A549 (cell line): ENCODE measurements around the gene YIPF1. TPM values are rescaled to one million over a fixed set of nuclear protein-coding genes. Genes with fewer than 3 reads are reported as not detected.

Experiments
- ATAC-seq, 2 experiments: fragments of 200-7000 bp in 1 of 2; fragments of >200 bp in 1 of 2; cut with Nextera tagmentation in 1 of 2; cut with Tn5 transposase in 1 of 2; 3 replicates each; pipeline versions ENCODE4 v1.8.0 to v1.9.1; 2018 to 2020; ENCODE audit warnings: mild to moderate bottlenecking in 1 of 2, moderate library complexity in 1 of 2
- CTCF ChIA-PET: fragments of 300-600 bp; sonication (Branson Sonifier 250); formaldehyde crosslinking; extraction: SDS; loops from one replicate; lab custom pipeline; 2021; ENCODE audit warnings: antibody characterized with exemption, inconsistent platforms; lab: Yijun Ruan, JAX
- POLR2A ChIA-PET: fragments of 350-600 bp; formaldehyde crosslinking; extraction: SDS; loops from one replicate; lab custom pipeline; 2021; ENCODE audit warnings: antibody characterized with exemption, inconsistent platforms; lab: Yijun Ruan, JAX
- DNase-seq, 2 experiments: peaks; one replicate each; pipeline versions ENCODE4 v3.0.0 to v3.0.0-alpha.2; 2011 to 2016; ENCODE audit warnings: low read depth in 1 of 2, low spot score in 1 of 2
- FAIRE-seq: peaks from 2 replicates; lab custom pipeline; 2011; peaks lifted over from hg19 to GRCh38; lab: Jason Lieb, UNC
- H3K27ac ChIP-seq, 2 experiments: fragments of >200 bp; sonication (Bioruptor Twin); formaldehyde crosslinking; 3 replicates each; pipeline ENCODE4 v1.5.1; 2016 to 2017
- H3K4me1 ChIP-seq: fragments of >200 bp; sonication (Bioruptor Twin); formaldehyde crosslinking; 3 replicates; pipeline ENCODE4 v1.6.1; 2016
- H3K4me2 ChIP-seq: fragments of >200 bp; sonication (Bioruptor Twin); formaldehyde crosslinking; 3 replicates; pipeline ENCODE4 v1.6.1; 2016
- H3K4me3 ChIP-seq: fragments of >200 bp; sonication (Bioruptor Twin); formaldehyde crosslinking; 3 replicates; pipeline ENCODE4 v1.5.1; 2016
- H3K9me3 ChIP-seq: fragments of >200 bp; sonication (Bioruptor Twin); formaldehyde crosslinking; 3 replicates; pipeline ENCODE4 v1.6.1; 2016
- BHLHE40 ChIP-seq: IDR thresholded peaks from 2 replicates; pipeline ENCODE4 v1.6.1; 2012; ENCODE audit warnings: low read depth, low read length, inconsistent platforms
- CBX2 ChIP-seq: fragments of 200-600 bp; sonication (generic); IDR thresholded peaks from 2 replicates; pipeline ENCODE4 v1.6.1; 2016; ENCODE audit warnings: low read depth, mild to moderate bottlenecking, borderline replicate concordance
- CBX8 ChIP-seq: fragments of 200-600 bp; sonication (generic); IDR thresholded peaks from 2 replicates; pipeline ENCODE4 v1.6.1; 2016
- CEBPB ChIP-seq, 2 experiments: fragments of >200 bp in 1 of 2; sonication (Bioruptor Twin) in 1 of 2; formaldehyde crosslinking in 1 of 2; IDR thresholded peaks; 2 replicates each; pipeline ENCODE4 v1.6.1; 2012 to 2016
- FOXS1 ChIP-seq: fragments of 250-450 bp; sonication (Bioruptor Pico); IDR thresholded peaks from 2 replicates; pipeline ENCODE4 v1.5.0; 2020; ENCODE audit warnings: mild to moderate bottlenecking, moderate library complexity
- GATA3 ChIP-seq: IDR thresholded peaks from 2 replicates; pipeline ENCODE4 v1.6.1; 2012; ENCODE audit warnings: borderline replicate concordance
- HES2 ChIP-seq: fragments of >200 bp; sonication (Bioruptor Twin); formaldehyde crosslinking; IDR thresholded peaks from 2 replicates; pipeline ENCODE4 v1.6.1; 2016
- HEYL ChIP-seq: fragments of 250-450 bp; sonication (Bioruptor Pico); IDR thresholded peaks from 2 replicates; pipeline ENCODE4 v1.8.0; 2021; ENCODE audit warnings: mild to moderate bottlenecking, moderate library complexity
- HOXB13 ChIP-seq: fragments of 250-450 bp; sonication (Bioruptor Pico); IDR thresholded peaks from 2 replicates; pipeline ENCODE4 v1.5.0; 2020; ENCODE audit warnings: low read depth, mild to moderate bottlenecking, moderate library complexity
- MAX ChIP-seq: IDR thresholded peaks from 2 replicates; pipeline ENCODE4 v1.6.1; 2012
- MAZ ChIP-seq: fragments of 150-350 bp; IDR thresholded peaks from 2 replicates; pipeline ENCODE4 v1.6.1; 2014; ENCODE audit warnings: antibody characterized with exemption, low read depth, low read length, borderline replicate concordance
- MYC ChIP-seq: IDR thresholded peaks from 2 replicates; pipeline ENCODE4 v1.6.1; 2012; ENCODE audit warnings: mild to moderate bottlenecking, inconsistent platforms, low read length, improper control_type of control experiment, borderline replicate concordance
- NPAS2 ChIP-seq: fragments of 250-450 bp; sonication (Bioruptor Pico); IDR thresholded peaks from 2 replicates; pipeline ENCODE4 v1.8.0; 2022; ENCODE audit warnings: mild to moderate bottlenecking, moderate library complexity, borderline replicate concordance
- PBX3 ChIP-seq: IDR thresholded peaks from 2 replicates; pipeline ENCODE4 v1.6.1; 2012
- POLR2AphosphoS2 ChIP-seq: conservative IDR thresholded peaks from 2 replicates; pipeline ENCODE4 v1.6.1; 2012; ENCODE audit warnings: low read length, improper control_type of control experiment, inconsistent platforms
- RCOR1 ChIP-seq: fragments of 150-350 bp; IDR thresholded peaks from 2 replicates; pipeline ENCODE4 v1.6.1; 2014; ENCODE audit warnings: antibody characterized with exemption, low read length, low read depth
- SMC3 ChIP-seq: fragments of >200 bp; sonication (Bioruptor Twin); formaldehyde crosslinking; IDR thresholded peaks from 3 replicates; pipeline ENCODE4 v1.6.1; 2018; ENCODE audit warnings: inconsistent platforms
- ZC3H11A ChIP-seq: fragments of 450-650 bp; IDR thresholded peaks from 2 replicates; pipeline ENCODE4 v1.6.1; 2014; ENCODE audit warnings: antibody characterized with exemption, mild to moderate bottlenecking
- WGBS: methylation state at CpG from one replicate; pipeline ENCODE4 v1.1.6; 2017; ENCODE audit errors: missing lambda C conversion rate; 5-methylcytosine and 5-hydroxymethylcytosine counted together
- polyA plus RNA-seq, 4 experiments: library from polyadenylated mRNA; depleted of rRNA in 3 of 4; stranded (reverse); fragments of >200 nt; fragmentation: RNase III in 1 of 4; extraction: RNeasy Plus Mini Kit Qiagen cat#74134 plus additional on column Dnase treatment in 1 of 4; gene quantifications; 2 replicates in 3 of 4; 3 replicates in 1 of 4; pipeline ENCODE4 v1.2.3, GENCODE V29; 2011 to 2017
- TF ChIP-seq, protein P1 (sequence below): fragments of 250-450 bp; sonication (Bioruptor Pico); IDR thresholded peaks from 2 replicates; pipeline ENCODE4 v1.5.0; 2020; ENCODE audit warnings: low read depth, mild to moderate bottlenecking, moderate library complexity
- TF ChIP-seq, protein P2 (sequence below): fragments of >200 bp; sonication (Bioruptor Twin); formaldehyde crosslinking; IDR thresholded peaks from 3 replicates; pipeline ENCODE4 v1.6.1; 2016
- TF ChIP-seq, protein P3 (sequence below): fragments of 200-600 bp; sonication (generic); IDR thresholded peaks from 2 replicates; pipeline ENCODE4 v1.6.1; 2016; ENCODE audit warnings: antibody characterized with exemption, mild to moderate bottlenecking, moderate library complexity

Gene YIPF1
- polyA plus RNA-seq, 2 of the 4 experiments (the other 2 are of a cell fraction) = 15.4 to 30.1 TPM

GRCh38 chr1:53895421-53895820 lies 5.8 kb upstream of the YIPF1 start:
- FAIRE-seq (no peak), ATAC-seq (no peak), DNase-seq (no peak)
- Histone ChIP-seq H3K4me1 (peaks cover 19% of the 10 kb centered on the region; the same call in 2 of the 3 replicates), H3K4me2 (no peak overlapping the region), H3K4me3 (no peak overlapping the region), H3K9me3 (no peaks in the 10 kb centered on the region), H3K27ac (no peak overlapping the region)
- POLR2A ChIA-PET = no interaction called here
- no peak for TF ChIP-seq BHLHE40
- TF ChIP-seq, protein P1, sequence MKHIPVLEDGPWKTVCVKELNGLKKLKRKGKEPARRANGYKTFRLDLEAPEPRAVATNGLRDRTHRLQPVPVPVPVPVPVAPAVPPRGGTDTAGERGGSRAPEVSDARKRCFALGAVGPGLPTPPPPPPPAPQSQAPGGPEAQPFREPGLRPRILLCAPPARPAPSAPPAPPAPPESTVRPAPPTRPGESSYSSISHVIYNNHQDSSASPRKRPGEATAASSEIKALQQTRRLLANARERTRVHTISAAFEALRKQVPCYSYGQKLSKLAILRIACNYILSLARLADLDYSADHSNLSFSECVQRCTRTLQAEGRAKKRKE (CRISPR knock-in tag) = no peak
- CTCF ChIA-PET = interaction anchor here (1.1 to 1.8 kb wide), 2 partner anchors 14 to 17 kb away, joined by 3 to 4 read pairs; no protein-coding TSS in a partner anchor
- WGBS = 92% methylated on average over 6 of the region's 6 CpGs

DNA sequence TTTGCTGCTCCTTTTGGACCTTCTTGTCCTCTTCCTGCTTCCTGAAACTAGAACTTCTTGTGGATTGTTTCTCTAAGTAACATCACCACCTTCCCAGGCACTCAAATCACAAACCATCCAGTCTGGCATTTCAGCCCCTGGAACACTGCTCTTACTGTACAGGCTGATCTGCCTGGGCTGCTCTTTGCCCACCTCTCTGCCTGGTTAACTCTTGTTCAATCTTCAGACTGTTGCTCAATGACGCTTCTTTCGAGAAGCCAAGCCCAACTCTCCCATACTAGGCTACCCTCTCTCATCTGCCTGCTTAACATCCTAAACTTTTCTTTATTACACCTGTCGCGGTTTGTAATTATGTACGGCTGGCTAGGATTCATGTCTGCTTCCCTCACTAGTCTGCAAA lies 5.0 kb upstream of the YIPF1 start:
- ChIA-PET CTCF (interaction anchor here (1.1 to 1.8 kb wide), 2 partner anchors 14 to 16 kb away, joined by 3 to 4 read pairs; no protein-coding TSS in a partner anchor), POLR2A (no interaction called here)
- H3K27ac ChIP-seq = no peak overlapping the region
- H3K4me2 ChIP-seq = no peak overlapping the region
- WGBS = 90% methylated on average over 5 of the region's 5 CpGs
- no peak for TF ChIP-seq ZC3H11A
- no peak for TF ChIP-seq HES2
- TF ChIP-seq, protein P1 (CRISPR knock-in tag) = no peak
- no peak for TF ChIP-seq SMC3
- no peak for TF ChIP-seq CBX2
- no peak for DNase-seq
- no peaks in the 10 kb centered on the region for H3K9me3 ChIP-seq
- peaks cover 16% of the 10 kb centered on the region; the same call in 2 of the 3 replicates for H3K4me1 ChIP-seq
- FAIRE-seq = no peak
- H3K4me3 ChIP-seq = no peak overlapping the region
- ATAC-seq = no peak

DNA sequence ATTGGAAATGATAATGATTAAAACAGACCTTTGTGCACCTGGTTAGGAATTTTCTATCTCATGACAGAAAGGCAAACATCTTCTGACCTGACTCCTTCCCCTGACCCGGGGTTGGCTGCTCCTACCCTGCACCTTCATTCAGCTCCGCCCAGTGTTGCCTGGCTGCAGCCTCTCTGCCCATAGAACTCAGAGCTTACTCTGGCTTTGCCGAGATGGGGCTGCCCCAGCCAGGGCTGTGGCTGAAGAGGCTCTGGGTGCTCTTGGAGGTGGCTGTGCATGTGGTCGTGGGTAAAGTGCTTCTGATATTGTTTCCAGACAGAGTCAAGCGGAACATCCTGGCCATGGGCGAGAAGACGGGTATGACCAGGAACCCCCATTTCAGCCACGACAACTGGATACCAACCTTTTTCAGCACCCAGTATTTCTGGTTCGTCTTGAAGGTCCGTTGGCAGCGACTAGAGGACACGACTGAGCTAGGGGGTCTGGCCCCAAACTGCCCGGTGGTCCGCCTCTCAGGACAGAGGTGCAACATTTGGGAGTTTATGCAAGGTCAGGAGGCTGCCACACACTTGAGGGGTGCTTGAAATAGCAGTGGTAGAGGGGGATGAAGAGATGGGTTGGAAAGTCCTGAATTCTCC lies 4.5 kb upstream of the YIPF1 start, which contains the start of gene DIO1:
Gene DIO1 (plus strand): TSS at position 189 of the 638 bp plus-strand sequence. CDS start 24 bp downstream, at position 213.
- Histone ChIP-seq H3K4me1 (peaks cover 11% of the 10 kb centered on the region; the same call in 2 of the 3 replicates), H3K9me3 (no peaks in the 10 kb centered on the region), H3K27ac (no peak within 1 kb of the TSS), H3K4me3 (no peak within 1 kb of the TSS), H3K4me2 (no peak within 1 kb of the TSS)
- ChIA-PET POLR2A (no interaction called here), CTCF (interaction anchor here (1.1 to 2.2 kb wide), 2 partner anchors 16 to 54 kb away, joined by 3 to 5 read pairs; no protein-coding TSS in a partner anchor)
- TF ChIP-seq FOXS1 (CRISPR knock-in tag) = no peak
- TF ChIP-seq MAZ = no peak
- TF ChIP-seq NPAS2 (CRISPR knock-in tag) = no peak
- no peak for TF ChIP-seq MAX
- TF ChIP-seq MYC = no peak
- no peak for TF ChIP-seq BHLHE40
- TF ChIP-seq GATA3 = no peak
- TF ChIP-seq HEYL (CRISPR knock-in tag) = no peak
- TF ChIP-seq CBX8 = no peak
- TF ChIP-seq PBX3 = no peak
- TF ChIP-seq CEBPB (IDR thresholded peaks at IDR 0.05) = no peak
- TF ChIP-seq RCOR1 = no peak
- no peak for TF ChIP-seq POLR2AphosphoS2
- TF ChIP-seq, protein P2, sequence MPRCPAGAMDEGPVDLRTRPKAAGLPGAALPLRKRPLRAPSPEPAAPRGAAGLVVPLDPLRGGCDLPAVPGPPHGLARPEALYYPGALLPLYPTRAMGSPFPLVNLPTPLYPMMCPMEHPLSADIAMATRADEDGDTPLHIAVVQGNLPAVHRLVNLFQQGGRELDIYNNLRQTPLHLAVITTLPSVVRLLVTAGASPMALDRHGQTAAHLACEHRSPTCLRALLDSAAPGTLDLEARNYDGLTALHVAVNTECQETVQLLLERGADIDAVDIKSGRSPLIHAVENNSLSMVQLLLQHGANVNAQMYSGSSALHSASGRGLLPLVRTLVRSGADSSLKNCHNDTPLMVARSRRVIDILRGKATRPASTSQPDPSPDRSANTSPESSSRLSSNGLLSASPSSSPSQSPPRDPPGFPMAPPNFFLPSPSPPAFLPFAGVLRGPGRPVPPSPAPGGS = no peak
- TF ChIP-seq, protein P3, sequence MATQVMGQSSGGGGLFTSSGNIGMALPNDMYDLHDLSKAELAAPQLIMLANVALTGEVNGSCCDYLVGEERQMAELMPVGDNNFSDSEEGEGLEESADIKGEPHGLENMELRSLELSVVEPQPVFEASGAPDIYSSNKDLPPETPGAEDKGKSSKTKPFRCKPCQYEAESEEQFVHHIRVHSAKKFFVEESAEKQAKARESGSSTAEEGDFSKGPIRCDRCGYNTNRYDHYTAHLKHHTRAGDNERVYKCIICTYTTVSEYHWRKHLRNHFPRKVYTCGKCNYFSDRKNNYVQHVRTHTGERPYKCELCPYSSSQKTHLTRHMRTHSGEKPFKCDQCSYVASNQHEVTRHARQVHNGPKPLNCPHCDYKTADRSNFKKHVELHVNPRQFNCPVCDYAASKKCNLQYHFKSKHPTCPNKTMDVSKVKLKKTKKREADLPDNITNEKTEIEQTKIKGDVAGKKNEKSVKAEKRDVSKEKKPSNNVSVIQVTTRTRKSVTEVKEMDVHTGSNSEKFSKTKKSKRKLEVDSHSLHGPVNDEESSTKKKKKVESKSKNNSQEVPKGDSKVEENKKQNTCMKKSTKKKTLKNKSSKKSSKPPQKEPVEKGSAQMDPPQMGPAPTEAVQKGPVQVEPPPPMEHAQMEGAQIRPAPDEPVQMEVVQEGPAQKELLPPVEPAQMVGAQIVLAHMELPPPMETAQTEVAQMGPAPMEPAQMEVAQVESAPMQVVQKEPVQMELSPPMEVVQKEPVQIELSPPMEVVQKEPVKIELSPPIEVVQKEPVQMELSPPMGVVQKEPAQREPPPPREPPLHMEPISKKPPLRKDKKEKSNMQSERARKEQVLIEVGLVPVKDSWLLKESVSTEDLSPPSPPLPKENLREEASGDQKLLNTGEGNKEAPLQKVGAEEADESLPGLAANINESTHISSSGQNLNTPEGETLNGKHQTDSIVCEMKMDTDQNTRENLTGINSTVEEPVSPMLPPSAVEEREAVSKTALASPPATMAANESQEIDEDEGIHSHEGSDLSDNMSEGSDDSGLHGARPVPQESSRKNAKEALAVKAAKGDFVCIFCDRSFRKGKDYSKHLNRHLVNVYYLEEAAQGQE = no peak
- TF ChIP-seq HOXB13 (CRISPR knock-in tag) = no peak
- no peak for DNase-seq
- ATAC-seq = no peak
- FAIRE-seq = no peak
- 69% methylated on average over 14 of the region's 14 CpGs for WGBS
